GM19463 (cell line): ENCODE results near the gene SERINC4.
A peak's percentile ranks its signal among the peaks of the same experiment; 100 is the strongest.

ENCODE experiments used
- ATAC-seq: cut with Tn5 transposase; IDR thresholded peaks from one replicate; pipeline ENCODE4 v1.9.1; 2021; ENCODE audit warnings: mild to moderate bottlenecking, moderate library complexity; ENCODE audit not compliant: unreplicated experiment

SERINC4 gene

DNA sequence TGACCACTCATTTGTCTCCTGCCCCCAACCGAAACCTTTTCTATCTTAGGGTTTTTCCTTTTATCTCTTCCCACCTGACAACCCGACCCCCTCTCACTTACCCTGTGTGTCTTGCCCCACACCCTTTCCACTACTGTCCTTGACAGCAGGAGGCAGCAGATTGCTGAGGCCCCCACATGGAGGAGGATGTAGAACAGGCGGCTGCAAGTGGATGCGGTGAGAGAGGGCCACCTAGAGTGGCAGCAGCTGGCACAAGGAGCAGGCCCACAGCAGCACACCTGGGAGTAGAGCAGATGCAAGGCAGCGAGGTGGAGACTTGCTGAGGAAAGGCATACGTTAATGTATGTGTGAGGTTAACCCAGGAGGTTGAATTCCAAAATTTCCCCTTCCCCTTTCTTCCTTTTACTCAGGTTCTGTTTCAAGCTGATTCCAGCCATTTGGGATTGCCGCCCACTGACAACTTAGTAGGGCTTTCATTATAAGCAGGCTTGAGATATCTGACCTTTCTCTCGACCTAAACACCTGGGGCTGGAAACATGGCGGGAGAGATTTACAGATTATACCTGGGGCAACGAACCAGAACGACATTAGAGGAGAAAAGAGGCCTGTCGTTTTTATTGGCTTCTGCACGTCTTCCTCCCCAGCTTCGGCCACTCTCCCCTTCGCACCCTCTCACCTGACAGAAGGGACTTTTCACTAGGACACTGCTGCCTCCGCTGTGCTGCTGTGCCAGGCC, 643 bp downstream of the SERINC4 start:
- peak; percentile 46 for ATAC-seq

- no peak for ATAC-seq
Observed at GRCh38 chr15:43796566-43796965, 3.5 kb downstream of the SERINC4 start.

DNA sequence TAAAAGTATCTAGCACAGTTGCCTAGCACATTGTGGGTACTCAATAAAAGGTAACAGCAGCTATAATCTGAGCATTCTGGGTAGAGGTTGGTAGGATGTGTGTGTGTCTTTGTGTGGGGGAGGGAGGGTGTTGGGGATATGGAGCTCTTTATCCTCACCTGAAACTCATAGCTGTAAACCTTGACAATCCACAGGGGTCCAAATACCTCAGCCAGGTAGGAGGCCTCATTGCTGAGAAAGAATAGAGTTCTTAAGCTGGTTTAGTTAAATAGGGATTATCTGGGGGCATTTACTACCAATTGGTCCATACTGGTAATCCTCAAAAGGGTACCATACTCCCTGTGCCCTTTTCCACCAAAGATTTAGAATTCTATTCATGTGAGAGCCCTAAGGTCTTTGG, 4.0 kb downstream of the SERINC4 start:
- no peak for ATAC-seq

DNA sequence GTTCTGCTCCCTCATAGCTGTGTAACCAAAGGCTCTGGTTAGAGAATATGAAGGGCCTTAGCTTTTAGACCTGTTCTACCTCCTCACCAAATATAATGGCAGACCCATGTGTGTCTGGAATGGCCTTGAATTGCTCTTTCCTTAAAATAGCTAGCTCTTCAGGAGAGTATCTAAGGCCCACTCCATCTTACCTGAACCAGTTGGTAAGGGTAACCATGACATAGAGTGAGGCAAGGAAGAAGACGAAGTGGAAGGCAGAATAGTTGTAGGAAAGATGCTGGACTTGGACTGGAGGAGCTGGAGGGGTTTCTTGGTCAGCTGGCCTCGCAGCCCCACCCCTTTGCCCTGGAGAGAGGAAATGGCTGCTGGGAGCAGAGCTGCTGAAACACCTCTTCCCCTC, 4.8 kb downstream of the SERINC4 start:
- no peak for ATAC-seq

- no peak for ATAC-seq
Observed at GRCh38 chr15:43794269-43795037, 5.6 kb downstream of the SERINC4 start.

- no peak for ATAC-seq
Observed at GRCh38 chr15:43793647-43794046, 6.4 kb downstream of the SERINC4 start.

GRCh38 chr15:43792761-43793476, 7.1 kb downstream of the SERINC4 start:
- ATAC-seq, result no peak

GRCh38 chr15:43791993-43792760, 7.8 kb downstream of the SERINC4 start, which contains the start of gene SERF2:
Gene SERF2 (plus strand): TSS chr15:43792320. CDS start chr15:43792377, 57 bp downstream.
- peak; percentile 86 for ATAC-seq

DNA sequence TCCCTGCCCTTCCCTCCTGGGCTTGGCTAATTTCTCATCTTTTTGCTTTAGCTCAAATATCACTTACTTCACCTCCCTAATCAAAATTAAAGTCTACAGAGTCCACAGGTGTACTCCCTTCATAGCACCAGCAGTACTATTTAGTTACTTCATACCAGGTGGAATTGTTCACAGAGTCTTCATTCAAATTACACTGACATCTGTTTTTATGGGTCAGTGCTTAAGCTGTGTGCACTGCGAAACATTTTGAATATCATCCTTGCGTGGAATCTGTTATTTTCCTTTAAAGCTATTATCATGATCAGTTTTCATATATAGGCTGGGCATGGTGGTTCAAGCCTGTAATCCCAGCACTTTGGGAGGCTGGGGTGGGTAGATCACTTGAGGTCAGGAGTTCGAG, 10.6 kb downstream of the SERINC4 start:
- no peak for ATAC-seq

GRCh38 chr15:43779016-43779415, 21.0 kb downstream of the SERINC4 start:
- ATAC-seq, result no peak

DNA sequence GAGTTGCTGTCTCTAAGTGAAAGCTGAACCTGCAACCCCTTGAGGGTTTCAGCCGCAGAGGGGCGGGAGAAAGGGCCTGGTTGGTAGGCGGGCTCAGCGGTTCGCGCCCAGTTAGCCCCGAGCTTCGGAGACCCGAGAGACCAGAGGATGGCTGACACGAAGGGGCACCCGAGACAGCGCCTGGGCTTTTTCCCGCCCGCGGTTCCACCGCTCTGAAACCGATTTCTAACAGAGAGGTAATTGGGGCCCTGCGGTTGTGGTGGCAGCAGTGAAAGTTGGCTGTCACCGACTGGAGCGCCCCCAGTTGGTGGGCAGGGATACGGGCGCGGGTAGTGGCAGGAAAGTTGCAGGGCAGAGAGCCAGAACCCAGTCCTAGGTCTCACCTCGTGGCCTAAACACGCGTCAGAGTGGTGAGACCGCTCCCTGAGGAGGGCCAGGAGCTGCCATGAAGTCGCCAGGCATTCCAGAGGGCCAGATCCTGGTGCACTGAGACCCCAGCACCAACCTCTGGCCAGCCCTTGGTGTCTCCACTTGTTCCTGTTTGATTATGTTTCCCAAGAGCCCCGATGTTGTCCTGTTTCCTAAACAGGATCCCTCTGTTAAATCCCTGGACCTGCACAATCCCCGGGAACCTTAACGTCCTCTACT, 22.6 kb downstream of the SERINC4 start:
- peak; percentile 67 for ATAC-seq

DNA sequence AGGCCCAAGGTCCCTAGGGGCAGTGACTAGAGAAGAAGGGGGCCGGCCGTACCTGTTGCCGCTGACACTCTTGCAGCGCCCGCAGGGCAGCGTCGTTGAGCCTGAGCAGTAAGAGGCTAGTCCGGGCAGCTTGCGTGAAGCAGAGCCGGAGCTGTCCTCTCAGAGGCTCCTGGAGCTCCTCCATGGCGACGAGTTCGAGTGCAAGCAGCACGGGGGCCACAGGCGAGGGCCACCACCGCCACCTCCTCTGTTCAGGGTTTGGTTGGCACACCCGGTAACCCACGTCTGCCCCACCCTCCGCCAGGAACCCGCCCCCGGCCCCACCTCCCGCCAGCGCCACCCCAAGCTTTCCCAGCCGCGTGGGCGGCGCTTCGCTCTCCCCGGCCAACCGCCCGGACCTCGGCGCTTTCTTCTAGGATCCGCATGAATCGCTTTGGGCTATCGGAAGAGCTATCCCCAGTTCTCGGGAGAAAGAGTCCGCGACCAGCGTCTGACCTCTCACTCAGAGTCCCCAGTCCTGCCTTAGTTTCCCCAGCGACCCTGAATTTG, 23.2 kb downstream of the SERINC4 start, which contains the start of gene ELL3:
Gene ELL3, minus strand, starts transcription at position 249 of the 549 bp plus-strand sequence. Its CDS starts 65 bp downstream, at position 184.
- peak; percentile 36 for ATAC-seq

DNA sequence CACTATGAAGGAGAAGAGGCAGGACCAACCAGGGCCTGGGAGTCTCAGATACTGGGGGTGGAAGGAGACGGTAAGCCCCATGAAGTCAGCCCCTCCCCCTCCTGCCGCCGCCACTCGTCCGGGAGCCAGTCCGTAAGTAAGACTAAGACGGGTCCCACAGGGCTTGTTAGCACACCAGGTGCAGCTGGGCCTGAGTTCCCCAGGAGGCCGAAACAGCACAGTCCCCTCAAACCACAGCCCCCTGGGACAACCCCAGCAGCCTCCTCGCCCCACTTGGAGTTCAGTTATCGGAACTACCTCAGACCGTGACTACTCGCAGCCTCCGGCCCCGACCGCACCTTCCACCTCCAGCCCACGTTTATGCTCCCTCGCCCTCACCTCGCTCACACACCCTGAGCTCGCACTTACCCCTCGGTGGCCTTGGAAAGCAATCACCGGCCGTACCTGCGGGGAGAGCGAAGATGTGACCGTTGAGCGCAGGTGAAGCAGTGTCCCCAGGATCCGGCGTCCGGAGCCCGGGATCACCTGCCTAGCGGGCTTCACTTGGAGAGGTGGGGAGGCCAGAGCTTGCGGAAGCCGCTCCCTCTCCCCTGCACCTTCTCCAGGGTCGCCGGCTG, 23.8 kb downstream of the SERINC4 start:
- ATAC-seq, result peak; percentile 58

GRCh38 chr15:43775411-43775965, 24.5 kb downstream of the SERINC4 start:
- ATAC-seq, result no peak

GRCh38 chr15:43774062-43774461, 26.0 kb downstream of the SERINC4 start:
- no peak for ATAC-seq

- no peak for ATAC-seq
Observed at GRCh38 chr15:43772624-43773023, 27.4 kb downstream of the SERINC4 start.

GRCh38 chr15:43771816-43772215, 28.2 kb downstream of the SERINC4 start:
- no peak for ATAC-seq

GRCh38 chr15:43769584-43770228, 30.3 kb downstream of the SERINC4 start:
- no peak for ATAC-seq
